Hepatic stellate cell (primary cell): ENCODE measurements around the gene IFITM1.
"Not testable (repeated sequence)": the region's sequence is repeated elsewhere in the genome, so short reads cannot be mapped to it uniquely, and the experiment has no call there.

Experiments
- DNase-seq: peaks from one replicate; pipeline ENCODE4 v3.0.0; 2011; ENCODE audit warnings: low spot score

The IFITM1 gene

DNA sequence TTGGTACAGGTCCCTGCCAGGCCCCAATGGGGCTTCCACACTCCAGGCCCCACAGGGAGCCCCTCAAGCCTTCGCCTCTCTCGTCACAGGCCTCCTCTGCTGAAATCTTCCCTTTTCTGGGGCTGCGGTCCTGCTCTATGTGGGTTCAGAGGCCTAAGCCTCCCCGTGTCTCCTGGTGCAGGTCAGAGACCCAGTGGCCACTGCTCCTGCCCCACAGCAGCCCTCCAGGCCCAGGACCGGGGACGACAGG, 12.7 kb downstream of the IFITM1 start:
- DNase-seq = no peak

DNA sequence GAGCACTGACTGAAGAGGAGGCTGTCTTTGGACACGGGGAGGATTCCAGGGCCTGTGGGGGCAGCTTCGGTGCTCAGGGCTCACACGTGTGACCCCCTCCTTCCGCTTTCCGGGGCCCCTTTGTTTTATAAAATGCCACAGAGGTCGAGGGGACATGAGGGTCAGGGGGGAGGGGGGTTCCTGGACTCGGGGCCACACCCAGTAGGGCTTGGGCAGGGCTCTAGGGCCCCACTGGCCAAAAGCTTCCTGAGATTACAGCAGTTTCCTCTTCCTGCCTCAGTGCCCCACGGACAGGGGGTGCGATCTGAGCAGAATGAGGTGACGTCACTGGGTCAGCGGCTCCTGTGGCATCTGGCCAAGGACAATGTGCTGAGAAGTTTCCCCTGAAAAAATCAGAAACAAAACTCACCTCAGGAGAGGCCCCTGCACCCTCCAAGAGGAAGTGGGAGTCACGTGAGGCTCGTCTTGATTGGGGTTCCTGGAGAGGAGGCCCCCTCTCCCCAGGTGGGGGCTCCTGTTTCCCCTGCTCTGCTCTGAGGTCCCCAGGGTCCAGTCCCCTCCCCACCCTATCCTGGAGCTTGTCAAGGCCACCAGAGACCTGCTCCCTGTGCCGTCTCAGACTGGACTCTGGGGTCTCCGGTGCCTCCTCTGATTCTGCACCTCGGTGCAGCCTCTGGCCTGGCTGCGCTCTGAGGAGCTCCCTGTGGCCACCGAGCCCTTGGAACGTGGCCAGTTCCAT, 13.2 kb downstream of the IFITM1 start:
- no peak for DNase-seq

DNA sequence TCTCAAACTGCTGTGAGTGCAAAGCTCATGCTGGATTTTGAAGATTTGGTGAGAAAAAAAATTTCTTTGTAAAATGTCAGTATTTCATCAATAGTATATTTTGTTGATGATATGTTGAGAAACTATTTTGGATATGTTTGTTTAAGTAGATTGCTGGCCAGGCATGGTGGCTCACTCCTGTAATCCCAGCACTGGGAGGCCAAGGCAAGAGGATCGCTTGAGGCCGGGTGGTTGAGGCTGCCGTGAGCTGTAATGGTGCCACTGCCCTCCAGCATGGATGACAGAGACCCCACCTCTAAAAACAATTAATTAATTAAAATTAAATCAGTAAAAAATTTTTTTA, 13.7 kb downstream of the IFITM1 start:
- no peak for DNase-seq

GRCh38 chr11:328012-328411, 14.2 kb downstream of the IFITM1 start:
- DNase-seq = no peak

DNA sequence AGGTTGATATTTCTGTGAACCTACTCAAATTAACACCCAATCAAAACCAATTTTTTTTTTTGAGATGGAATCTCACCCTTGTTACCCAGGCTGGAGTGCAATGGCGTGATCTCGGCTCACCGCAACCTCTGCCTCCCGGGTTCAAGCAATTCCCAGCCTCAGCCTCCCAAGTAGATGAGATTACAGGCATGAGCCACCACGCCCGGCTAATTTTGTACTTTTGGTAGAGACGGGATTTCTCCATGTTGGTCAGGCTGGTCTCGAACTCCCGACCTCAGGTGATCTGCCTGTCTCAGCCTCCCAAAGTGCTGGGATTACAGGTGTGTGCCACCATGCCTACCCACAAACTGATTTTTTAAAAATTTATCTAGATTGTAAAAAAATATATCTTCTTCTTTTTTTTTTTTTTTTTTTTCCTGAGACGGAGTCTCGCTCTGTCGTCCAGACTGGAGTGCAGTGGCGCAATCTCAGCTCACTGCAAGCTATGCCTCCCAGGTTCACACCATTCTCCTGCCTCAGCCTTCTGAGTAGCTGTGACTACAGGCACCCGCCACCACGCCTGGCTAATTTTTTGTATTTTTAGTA, 14.8 kb downstream of the IFITM1 start:
- not testable (repeated sequence) for DNase-seq

GRCh38 chr11:329886-330253, 16.0 kb downstream of the IFITM1 start:
- DNase-seq = no peak

- DNase-seq = no peak
Measured at GRCh38 chr11:330307-330693, 16.5 kb downstream of the IFITM1 start.

DNA sequence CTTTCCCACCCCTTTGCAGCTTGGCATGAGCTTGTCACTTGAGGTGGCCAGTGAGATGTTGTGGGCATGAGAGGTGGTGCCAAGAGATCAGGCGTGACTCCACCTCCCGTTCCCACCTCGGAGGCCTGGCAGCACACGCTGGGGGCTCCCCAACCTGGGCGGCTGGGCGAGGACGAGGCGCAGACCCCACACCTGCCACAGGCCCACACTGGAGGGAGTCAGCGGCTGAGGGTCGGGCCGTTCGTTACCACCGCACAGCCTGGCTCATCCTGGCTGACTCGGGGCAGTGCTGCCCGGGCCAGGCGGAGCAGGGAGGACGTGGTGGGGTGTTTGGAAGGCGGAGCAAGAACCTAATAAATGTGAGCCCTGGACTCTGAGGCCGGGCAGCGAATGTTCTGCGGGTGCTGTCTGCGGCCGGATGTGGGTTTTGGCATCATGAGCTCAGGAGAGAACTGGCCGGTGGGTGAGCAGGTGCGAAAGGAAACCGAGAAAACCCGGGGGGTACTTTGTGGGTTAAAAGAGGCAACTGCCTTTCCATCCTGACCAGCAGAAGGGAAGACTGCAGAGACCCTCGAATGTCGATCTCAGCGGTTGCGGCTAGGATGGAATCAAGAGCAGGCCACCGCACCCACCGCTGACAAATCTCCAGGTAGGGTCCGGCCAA, 17.0 kb downstream of the IFITM1 start:
- no peak for DNase-seq

DNA sequence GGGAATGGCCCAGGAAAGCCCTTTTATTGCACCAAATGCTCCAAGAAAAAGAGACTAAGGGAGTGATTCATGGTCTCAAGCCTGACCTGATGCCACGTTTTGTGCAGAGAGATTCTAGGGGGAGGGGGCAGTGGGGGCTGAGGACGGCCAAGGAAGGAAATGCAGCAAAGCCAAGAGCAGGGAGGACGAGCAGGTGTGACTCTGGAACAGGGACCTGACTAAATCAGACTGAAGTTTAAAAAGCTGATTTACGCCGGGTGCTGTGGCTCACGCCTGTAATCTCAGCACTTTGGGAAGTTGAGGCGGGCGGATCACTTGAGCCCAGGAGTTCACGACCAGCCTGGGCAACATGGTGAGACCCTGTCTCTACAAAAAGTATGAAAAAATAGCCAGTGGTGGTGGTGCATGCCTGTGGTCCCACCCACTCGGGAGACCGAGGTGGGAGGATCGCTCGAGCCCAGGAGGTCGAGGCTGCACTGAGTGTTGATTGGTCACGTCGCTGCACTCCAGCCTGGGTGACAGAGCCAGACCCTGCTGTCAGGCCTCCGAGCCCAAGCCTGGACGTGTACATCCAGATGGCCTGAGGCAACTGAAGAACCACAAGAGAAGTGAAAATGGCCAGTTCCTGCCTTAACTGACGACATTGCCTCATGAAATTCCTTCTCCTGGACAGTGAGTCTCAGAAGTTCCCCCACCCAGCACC, 17.7 kb downstream of the IFITM1 start:
- DNase-seq = no peak

- DNase-seq = no peak
Measured at GRCh38 chr11:332651-333480, 19.0 kb downstream of the IFITM1 start.

GRCh38 chr11:333616-334263, 19.9 kb downstream of the IFITM1 start:
- DNase-seq = not testable (repeated sequence)

DNA sequence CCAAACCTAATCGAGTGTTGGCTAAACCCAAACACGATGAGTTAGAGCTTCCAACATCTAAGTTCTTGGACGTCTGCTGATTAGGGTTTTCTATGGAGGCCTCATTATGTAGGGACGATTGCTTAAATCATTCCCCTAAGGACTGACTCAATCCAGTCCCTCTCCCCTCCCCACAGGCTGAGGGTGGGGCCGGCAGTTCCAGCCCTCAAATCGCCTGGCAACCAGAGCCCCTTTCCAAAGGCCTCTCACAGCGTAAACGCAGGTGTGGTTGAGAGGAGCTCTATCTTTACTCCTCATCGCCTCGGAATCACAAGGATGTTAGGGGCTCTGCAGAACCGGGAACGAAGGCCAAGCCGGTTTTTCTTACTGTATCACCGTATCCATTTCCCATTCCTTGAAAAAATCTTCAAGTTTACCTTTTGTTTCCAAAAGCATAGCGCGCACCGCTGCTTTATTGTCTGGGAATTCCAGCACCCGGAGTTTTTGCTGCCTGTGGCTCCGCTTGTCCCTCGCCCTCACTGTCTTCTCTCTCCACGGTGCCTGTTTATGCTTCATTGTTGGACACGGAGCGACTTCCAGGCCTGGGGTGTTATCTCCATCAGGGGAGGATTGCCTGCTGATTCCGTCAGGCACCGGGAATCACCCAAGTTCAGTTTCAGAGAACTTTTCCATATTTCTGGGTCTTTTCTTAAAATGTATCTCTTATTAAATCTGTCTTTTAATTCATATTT, 20.6 kb downstream of the IFITM1 start:
- DNase-seq = no peak

- no peak for DNase-seq
Measured at GRCh38 chr11:335779-336658, 22.2 kb downstream of the IFITM1 start.

DNA sequence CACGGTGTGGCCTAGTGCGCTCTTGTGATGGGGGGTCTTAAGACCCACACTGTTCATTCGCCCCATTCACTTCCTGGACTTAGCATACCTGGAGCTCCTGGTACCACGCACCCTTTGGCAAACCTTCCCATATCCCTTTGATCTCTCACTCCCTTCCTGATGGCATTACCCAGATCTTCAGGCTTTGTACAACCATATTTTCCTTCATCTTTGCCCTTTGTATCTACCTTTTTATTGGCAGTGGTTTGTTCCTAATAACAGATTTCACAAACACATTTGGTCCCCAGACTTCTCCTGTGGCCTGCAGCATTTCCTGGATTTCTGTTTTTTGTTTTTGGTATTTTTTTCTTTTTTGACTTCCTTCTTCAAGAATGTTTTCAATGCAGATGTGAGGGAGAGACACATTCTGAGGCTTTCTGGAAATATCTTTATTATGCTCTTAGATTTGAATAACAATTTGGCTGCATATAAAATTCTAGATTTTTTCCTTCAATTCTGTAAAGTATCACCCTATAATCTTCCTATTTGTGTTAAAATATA, 22.9 kb downstream of the IFITM1 start:
- no peak for DNase-seq

GRCh38 chr11:337711-338110, 23.9 kb downstream of the IFITM1 start:
- DNase-seq = no peak

- DNase-seq = no peak
Measured at GRCh38 chr11:339963-340362, 26.1 kb downstream of the IFITM1 start.

DNA sequence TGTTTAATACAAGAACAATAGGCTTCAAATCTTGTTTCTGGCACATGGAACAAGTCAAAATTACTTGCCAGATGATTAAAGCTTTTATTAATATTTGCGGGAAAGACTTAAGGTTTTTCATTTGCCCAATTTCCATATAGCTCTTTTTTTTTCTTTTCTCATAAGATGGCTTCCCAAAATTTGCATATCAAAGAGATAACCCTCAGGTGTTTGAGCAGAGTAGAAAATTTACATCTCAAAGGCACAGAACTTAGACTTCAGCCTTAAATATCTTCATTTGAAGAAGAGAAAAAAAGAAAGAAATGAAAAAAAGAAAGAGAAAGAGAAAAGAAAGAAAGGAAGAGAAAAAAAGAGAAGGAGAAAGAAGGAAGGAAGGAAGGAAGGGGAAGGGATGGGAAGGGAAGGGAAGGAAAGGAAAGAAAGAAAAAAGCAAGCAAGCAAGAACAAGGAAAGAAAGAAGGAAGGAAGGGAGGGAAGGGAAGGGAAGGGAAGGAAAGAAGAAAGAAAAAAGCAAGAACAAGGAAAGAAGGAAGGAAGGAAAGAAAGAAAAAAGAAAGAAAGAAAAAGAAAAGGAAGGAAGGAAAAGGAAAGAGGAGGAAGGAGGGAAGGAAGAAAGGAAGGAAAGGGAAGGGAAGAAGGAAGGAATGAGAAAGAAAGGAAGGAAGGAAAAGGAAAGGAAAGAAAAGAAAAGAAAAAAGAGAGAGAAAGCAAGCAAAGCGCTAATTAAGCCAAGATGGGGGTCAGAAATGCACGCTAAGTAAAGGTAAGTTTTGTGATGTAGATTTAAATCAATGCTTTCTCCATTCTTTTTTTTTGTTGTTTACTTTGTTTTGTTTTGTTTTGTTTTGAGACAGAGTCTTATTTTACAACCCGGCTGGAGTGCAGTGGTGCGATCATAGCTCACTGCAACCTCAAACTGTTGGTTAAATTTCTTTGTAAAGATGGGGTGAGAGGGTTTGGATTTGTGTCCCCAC, 27.0 kb downstream of the IFITM1 start:
- no peak for DNase-seq

- DNase-seq = no peak
Measured at GRCh38 chr11:342328-342727, 28.5 kb downstream of the IFITM1 start.
